Hepatocyte (in vitro differentiated cells): ENCODE measurements around the gene RNASEH2A.

ENCODE experiments used
- EZH2phosphoT487 ChIP-seq: fragments of 200-600 bp; sonication (generic); IDR thresholded peaks from one replicate; pipeline ENCODE4 v1.6.1; 2018; ENCODE audit warnings: antibody characterized with exemption, mild to moderate bottlenecking, low read depth, moderate library complexity; ENCODE audit not compliant: unreplicated experiment, severe bottlenecking
- TF ChIP-seq, protein P1 (sequence below): fragments of 200-600 bp; sonication (generic); IDR thresholded peaks from 2 replicates; pipeline ENCODE4 v1.5.1; 2016; ENCODE audit warnings: antibody characterized with exemption, mild to moderate bottlenecking; ENCODE audit not compliant: poor library complexity

DNA sequence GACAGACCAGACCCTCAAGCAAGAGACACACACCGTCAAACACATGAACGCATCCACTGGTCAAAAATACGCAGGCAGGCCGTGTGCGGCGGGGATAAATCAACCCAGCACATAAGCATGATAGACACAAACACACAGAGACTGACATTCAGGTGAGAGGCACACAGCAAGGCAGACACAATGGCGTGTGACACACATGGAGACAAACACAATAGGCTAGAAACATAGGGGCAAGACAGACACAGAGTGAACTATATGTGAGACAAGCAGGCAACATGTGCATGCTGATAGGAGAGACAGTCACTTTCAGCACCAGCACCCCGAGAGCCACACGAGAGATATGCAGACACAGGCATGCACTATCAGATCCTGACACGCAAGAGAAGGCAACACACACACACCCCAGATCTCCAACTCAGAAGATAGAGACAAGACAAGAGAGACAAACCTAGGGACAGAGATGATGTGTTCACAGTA is 22.0 kb upstream of the RNASEH2A start:
- TF ChIP-seq, protein P1, sequence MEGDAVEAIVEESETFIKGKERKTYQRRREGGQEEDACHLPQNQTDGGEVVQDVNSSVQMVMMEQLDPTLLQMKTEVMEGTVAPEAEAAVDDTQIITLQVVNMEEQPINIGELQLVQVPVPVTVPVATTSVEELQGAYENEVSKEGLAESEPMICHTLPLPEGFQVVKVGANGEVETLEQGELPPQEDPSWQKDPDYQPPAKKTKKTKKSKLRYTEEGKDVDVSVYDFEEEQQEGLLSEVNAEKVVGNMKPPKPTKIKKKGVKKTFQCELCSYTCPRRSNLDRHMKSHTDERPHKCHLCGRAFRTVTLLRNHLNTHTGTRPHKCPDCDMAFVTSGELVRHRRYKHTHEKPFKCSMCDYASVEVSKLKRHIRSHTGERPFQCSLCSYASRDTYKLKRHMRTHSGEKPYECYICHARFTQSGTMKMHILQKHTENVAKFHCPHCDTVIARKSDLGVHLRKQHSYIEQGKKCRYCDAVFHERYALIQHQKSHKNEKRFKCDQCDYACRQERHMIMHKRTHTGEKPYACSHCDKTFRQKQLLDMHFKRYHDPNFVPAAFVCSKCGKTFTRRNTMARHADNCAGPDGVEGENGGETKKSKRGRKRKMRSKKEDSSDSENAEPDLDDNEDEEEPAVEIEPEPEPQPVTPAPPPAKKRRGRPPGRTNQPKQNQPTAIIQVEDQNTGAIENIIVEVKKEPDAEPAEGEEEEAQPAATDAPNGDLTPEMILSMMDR: no peak
- no peak for TF ChIP-seq EZH2phosphoT487
